K562 (cell line): ENCODE measurements around the gene SLC1A7. TPM values are rescaled to one million over a fixed set of nuclear protein-coding genes. Genes with fewer than 3 reads are reported as not detected.

Experiments
- FOSL1 ChIP-seq: fragments of 200-800 bp; sonication (Bioruptor generic); conservative IDR thresholded peaks from 2 replicates; pipeline ENCODE4 v1.6.1; 2016; ENCODE audit warnings: missing genetic modification characterization, missing compliant biosample characterization
- SMAD4 ChIP-seq: fragments of 250-450 bp; sonication (Bioruptor Pico); conservative IDR thresholded peaks from 2 replicates; pipeline ENCODE4 v1.8.0; 2021; ENCODE audit warnings: inconsistent platforms, mild to moderate bottlenecking, moderate library complexity
- VEZF1 ChIP-seq: fragments of 200-800 bp; sonication (Bioruptor generic); IDR thresholded peaks from 2 replicates; pipeline ENCODE4 v1.6.1; 2017; ENCODE audit warnings: missing genetic modification characterization, missing compliant biosample characterization
- polyA plus RNA-seq, 8 experiments: library from polyadenylated mRNA; depleted of rRNA in 4 of 8; stranded (reverse) in 5 of 8; unstranded in 3 of 8; fragments of >200 nt; fragmentation: Nextera tagmentation in 2 of 8; fragmentation: Illumina TruSeq in 1 of 8; extraction: Ambion mirVana in 2 of 8; extraction: Trizol in 1 of 8; gene quantifications; 2 replicates each; pipeline versions ENCODE4 v1.2.1 to v1.2.3, GENCODE V29; 2011 to 2014; ENCODE audit warnings: inconsistent platforms in 1 of 8, missing spikeins in 1 of 8
- total RNA-seq, 7 experiments: library from RNA; depleted of rRNA in 6 of 7; stranded (reverse); fragments of >200 nt in 6 of 7; fragmentation: Illumina TruSeq in 2 of 7; extraction: Trizol in 2 of 7; gene quantifications; 2 replicates each; pipeline versions ENCODE4 v1.2.1 to v1.2.3, GENCODE V29; 2011 to 2021; ENCODE audit warnings: low replicate concordance in 1 of 7
- TF ChIP-seq, protein P1 (sequence below), 3 experiments: fragments of 200-800 bp in 1 of 3; sonication (Bioruptor generic) in 1 of 3; sonication (generic) in 1 of 3; formaldehyde crosslinking in 1 of 3; IDR thresholded peaks; 2 replicates each; pipeline versions ENCODE4 v1.6.1 to v1.8.0; 2016 to 2022; ENCODE audit warnings: mild to moderate bottlenecking in 2 of 3, missing compliant biosample characterization in 2 of 3, missing genetic modification characterization in 2 of 3, missing genetic modification reagents in 1 of 3

Gene SLC1A7
- total and polyA plus RNA-seq, 9 of the 15 experiments (the other 6 are each of a cell fraction or from before 2014, with no cell fraction given) = 0.07 TPM; not detected in 8

- TF ChIP-seq, protein P1, sequence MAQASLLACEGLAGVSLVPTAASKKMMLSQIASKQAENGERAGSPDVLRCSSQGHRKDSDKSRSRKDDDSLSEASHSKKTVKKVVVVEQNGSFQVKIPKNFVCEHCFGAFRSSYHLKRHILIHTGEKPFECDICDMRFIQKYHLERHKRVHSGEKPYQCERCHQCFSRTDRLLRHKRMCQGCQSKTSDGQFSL (CRISPR knock-in tag; IDR thresholded peaks at IDR 0.05) = 0 out of 2 replicates have a peak, but pooled peaks have one; percentile 60
- TF ChIP-seq, protein P1 (tag; IDR thresholded peaks at IDR 0.05) = no peak
- TF ChIP-seq VEZF1 (CRISPR knock-in tag) = peak; percentile 43; the same call in 1 of the 2 replicates
- peak; percentile 25; the same call in 1 of the 2 replicates for TF ChIP-seq FOSL1 (tag)
- TF ChIP-seq SMAD4 (CRISPR knock-in tag) = no peak
Measured at GRCh38 chr1:53110370-53111072, 31.9 kb downstream of the SLC1A7 start (continued).
